GM18508 (cell line): ENCODE measurements around the gene ACSL1.
A peak's percentile ranks its signal among the peaks of the same experiment; 100 is the strongest.

Experiments used
- ATAC-seq: cut with Tn5 transposase; IDR thresholded peaks from one replicate; pipeline ENCODE4 v1.9.1; 2021; ENCODE audit warnings: moderate number of reproducible peaks; ENCODE audit not compliant: insufficient read depth, unreplicated experiment

Gene ACSL1, protein sequence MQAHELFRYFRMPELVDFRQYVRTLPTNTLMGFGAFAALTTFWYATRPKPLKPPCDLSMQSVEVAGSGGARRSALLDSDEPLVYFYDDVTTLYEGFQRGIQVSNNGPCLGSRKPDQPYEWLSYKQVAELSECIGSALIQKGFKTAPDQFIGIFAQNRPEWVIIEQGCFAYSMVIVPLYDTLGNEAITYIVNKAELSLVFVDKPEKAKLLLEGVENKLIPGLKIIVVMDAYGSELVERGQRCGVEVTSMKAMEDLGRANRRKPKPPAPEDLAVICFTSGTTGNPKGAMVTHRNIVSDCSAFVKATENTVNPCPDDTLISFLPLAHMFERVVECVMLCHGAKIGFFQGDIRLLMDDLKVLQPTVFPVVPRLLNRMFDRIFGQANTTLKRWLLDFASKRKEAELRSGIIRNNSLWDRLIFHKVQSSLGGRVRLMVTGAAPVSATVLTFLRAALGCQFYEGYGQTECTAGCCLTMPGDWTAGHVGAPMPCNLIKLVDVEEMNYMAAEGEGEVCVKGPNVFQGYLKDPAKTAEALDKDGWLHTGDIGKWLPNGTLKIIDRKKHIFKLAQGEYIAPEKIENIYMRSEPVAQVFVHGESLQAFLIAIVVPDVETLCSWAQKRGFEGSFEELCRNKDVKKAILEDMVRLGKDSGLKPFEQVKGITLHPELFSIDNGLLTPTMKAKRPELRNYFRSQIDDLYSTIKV

DNA sequence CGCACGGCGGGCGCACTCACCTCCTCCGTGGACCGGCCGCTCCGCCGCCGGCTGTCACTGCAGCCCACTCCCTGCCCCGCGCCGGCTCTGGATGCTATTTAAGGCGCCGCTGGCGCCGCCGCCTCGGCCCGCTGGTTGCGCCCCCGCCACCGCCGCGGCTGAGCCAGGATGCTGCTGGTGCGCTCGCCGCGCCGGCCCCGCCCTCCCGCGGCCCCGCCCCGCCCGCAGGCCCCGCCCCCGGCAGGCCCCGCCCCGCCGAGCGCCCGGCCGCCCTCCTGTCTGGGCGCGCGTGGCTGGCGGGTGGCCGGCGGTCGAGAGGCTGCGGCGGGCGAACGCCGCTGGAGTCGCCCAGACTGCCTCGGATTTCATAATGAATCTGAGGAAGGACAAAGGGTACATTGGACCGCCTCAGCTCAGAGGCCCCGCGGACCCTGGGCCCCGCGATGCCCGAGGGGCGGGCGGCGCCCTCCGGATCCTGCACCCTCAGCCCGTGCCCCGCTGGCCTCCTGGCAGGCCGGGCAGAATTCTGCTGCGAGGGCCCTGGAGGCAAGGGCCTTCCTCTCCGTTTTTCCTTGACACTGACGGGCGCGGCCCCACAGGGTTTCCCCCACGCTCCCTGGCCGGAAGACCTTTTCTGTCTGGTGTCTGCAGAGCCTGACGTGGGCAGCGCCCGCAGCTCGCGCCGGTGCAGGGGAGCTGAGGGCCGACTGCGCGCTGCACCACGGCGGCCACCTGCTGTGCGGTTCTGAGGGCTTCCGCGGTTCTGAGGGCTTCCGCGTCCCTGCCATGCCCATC is at the start of gene ACSL1:
TSS of gene ACSL1 (minus strand) at position 73 of the 795 bp plus-strand sequence. CDS start 22,454 bp downstream, outside the sequence.
- peak; percentile 30 for ATAC-seq

DNA sequence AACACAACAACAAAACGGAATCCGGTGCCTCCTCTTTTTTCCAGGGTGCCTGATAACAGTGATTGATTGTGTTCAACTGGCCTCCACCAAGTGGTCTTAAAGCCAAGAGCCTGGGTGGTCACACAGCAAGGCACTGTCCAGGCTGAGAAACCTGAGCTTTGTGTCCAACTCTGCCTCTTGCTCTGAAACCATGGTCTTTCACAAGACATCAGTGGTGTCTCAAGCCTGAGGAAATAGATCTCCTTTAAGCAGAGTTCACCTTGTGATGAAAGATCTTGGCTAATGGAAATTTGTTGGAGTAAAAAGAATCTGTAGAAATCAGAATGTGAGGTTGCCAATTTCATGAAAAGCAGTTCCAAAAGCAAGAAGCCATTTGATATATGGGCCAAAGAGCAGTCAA is 47.3 kb upstream of the ACSL1 start:
- ATAC-seq = no peak

DNA sequence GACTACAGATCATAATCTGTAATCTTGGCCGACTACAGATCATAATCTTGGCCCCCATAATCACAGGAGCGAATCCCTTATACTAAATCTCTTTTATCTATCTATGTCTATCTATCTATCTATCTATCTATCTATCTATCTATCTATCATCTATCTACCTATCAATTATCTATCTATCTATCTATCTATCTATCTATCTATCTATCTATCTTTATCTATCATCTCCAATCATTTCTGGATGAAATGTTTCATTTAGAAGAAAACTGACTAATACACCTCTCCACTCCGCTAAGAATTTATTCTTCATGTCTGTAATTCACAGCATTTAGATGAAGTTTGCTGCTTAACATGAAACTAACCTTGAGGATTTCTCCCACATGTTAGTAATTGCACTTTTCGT is 45.0 kb upstream of the ACSL1 start:
- no peak for ATAC-seq

DNA sequence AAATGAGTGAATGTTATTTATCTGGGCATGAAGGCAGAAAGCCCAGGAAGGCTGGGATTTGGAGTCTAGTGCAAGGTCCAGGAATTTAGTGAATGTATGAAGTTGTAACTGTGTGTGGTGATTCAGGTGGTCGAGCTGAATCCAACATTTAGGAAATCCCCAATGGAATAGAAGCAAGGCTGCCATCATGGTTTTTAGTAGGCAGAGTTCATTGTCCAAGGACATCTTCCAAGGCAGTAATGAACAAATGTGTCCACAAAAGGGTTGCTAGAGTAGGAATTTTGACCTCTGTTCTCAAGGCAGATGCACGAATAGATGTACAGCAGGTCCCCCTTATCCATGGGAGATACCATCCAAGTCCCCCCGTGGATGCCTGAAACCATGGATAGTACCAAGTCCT is 42.9 kb upstream of the ACSL1 start:
- ATAC-seq = no peak

DNA sequence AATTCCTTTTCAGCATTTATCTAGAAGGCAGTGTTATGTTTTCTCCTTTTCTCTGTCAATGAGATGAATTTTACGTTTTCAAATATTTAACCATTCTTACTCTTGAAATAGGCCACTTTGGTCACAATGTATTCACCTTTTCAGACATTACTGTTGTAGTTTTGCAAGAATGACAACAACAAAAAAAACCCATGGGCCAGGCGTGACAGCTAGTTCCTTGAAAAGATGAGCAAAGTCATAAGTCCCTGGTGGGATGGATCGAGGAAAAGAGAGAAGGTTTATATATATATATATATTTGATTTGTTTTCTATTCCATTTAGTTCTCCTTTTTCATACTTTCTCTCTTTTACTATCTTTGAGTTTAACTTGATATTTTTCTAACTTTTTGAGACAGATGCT is 38.1 kb upstream of the ACSL1 start:
- no peak for ATAC-seq

DNA sequence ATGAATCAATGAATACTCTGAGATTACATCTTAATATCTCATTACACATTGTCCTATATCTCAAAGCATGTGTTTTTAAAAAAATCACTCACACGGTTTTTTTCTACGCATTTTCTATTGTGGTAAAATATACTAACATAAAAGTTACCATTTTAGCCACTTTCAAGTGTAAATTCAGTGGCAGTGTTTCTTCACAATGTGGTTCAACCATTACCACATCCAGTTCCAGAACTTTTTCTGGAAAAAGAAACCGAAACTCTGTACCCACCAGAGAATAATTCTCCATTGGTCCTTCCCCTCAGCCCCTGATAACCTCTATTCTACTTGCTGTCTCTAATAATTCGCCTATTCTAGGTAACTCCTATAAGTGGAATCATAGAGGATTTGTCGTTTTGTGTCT is 35.3 kb upstream of the ACSL1 start:
- ATAC-seq = no peak

DNA sequence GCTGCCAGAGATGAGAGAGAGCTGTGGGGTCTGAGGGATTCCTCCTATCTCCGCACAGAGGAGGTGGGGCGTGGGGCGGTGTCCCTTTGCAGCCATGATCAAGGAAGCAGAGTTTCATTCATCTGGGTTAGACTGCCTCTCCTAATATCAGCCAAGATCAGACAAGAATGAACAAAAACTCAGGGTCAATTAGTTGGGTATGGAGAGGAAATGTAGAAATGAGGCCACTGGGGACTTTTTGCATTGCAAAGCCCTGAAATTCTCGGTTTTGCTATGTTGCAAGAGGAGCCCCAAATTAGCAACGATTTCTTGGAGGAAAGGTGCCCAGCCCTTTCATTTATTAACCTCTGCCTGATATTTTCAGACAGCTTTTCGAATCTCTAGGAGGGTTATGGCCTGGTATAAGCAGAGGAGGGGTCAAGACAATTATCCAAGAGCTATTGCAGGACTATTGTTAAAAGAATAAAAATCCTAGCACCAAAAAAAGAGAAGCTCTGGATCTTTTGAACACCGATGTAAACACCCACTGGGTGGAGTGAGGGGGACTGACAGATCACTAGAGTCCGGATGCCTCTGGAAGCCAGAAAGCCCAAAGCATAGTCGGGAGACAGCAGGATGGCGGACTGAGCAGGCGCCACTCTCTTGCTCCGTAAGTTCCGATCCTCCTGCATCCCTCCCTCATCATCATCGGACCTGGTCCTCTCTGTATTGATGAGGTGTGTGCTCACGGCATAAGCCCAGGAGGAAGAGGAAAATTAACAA is 34.4 kb upstream of the ACSL1 start:
- no peak for ATAC-seq

DNA sequence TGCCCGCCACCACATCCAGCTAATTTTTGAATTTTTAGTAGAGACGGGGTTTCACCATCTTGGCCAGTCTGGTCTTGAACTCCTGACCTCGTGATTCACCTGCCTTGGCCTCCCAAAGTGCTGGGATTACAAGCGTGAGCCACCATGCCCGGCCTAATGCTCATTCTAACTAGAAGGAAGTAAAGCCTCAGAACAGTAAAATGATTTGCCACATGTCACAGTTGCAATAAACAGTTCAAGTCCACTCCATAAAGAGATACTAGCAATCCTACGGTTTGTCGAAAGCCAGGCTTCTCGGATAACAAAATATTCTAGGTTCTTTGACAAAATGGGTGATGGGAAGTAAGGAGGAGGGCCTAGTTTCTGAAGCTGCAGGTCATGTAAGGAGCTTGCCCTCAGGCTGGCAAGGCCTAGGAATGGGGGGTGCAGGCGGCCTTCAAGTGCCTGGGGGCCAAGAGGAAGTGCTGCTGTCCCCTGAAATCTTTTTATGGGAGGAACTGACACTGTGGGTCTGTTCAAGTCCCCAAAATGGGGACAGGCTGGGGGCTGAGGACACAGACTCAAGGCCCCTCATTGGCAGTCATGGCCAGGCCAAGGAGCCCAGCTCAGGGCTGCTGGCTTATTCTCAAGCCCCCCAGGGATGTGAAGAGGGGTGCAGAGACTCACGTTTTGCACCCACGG is 31.8 kb upstream of the ACSL1 start:
- no peak for ATAC-seq

DNA sequence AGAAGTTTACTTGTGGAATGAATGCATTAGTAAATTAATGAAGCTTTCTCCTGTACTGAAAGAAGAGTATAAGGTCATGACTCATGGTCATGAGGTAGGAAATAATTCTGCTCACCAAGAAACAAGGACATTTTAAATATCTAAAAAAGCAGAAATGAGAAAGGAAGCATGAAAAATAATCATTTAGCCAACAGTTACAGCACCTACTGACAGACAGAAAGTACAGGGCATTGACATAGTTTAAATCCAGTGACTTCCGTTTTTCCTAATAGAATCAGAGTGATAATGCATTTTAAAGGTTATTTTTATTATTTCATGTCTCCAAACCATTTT is 30.5 kb upstream of the ACSL1 start:
- no peak for ATAC-seq

DNA sequence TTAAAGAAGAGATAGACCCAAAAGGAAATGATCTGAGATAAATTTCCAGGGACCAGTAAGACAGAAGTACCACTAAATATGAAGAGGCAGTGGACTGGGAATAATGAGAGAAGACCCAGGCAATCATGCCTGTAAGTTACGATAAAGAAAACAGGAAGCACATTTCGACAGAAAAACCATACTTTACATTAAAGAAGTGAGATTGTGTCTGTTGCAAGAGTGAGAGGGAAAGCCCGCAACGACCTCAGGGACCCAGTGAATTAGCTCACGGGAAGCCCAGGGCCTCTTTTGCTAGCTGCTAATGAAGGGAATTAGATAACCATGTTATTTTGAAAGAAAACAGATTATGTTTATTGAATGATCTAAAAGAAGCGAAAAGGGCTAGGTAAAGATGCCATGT is 28.9 kb upstream of the ACSL1 start:
- no peak for ATAC-seq

DNA sequence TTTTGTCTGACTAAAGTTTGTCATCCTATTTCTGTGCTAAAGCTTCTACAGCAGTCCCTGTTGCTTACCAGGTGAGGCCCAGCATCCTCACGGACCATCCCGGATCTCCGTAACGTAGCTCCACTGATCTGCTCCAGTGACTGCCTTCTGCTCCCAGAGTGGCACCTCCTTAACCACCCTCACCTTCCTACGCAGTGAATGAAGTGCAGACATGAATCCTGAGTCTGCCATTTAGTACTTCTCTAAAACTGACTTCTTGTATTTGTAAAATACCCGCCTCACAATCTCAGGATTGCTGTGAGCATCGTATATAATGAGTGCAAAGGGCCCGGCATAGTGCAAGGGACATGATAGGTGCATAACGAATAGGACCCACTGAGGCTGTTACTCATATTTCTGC is 27.7 kb upstream of the ACSL1 start:
- no peak for ATAC-seq

DNA sequence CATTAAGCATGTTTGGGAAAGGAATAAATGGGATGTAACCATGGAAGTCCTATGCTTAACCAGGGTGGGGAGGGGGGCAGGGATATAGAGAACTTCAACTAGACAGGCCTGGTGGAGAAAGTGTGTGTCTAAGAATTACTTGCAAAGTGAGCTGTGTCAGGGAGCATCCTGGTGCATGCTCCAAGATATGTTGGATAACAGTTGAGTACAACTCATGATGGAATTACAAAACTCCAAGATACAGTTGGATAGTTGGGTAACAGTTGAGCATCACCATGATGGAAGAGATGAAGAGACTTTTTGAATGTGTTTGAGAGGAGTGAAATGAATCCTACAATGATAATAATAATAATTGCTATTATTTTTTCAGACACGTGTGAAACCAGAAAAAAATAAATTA is 26.1 kb upstream of the ACSL1 start:
- no peak for ATAC-seq

DNA sequence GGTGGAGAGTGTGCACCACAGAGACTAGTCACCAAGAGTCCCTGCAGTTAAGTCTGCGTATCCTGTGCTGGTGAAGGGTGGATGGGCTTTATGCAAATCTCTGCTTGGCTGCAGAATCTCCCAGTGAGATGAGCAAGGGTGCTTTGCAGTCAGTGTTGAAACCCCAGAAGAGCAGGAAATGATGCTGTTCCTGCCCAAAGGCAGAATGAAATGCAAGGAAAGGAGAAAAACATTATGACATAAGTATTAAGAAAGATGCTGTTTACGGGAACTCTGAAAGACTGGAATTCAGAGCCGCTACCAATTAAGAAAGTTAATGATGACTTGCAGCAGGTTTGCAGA is 25.4 kb upstream of the ACSL1 start:
- ATAC-seq = peak; percentile 53

DNA sequence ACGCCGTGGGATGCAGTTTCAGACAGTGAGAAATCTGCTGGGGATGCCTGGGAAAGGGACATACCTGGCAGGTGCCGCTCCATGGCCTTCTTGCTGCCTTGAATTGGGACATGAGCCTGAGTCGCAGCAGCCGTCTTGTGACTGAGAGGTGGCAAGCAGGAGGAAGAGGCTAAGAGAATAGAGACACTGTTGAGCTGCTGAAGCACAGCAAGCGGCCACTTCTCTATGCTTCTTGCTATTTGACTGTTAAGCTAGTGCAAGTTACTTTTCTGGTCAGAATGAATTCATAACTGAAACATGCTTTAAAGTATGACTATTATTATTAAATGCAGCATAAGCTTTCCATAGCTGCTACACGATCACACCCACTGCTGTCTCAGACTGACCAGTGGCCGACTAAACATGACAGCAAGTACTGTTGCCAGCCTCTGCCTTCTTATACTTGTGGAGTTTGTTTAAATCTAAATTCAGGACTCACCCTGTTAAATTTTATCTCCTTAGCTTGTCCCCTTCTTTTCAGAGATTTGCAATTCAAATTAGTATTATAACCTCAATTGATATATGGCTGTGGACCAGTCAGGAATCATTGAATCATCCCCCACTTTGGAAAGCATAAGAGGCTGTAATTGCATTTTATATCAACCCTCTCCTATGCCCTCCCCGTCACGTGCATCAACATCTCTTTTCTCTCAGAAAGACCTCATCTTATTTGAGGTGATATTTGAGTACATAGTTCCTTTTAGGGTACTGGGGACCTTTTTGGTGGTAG is 24.8 kb upstream of the ACSL1 start:
- peak; percentile 18 for ATAC-seq

DNA sequence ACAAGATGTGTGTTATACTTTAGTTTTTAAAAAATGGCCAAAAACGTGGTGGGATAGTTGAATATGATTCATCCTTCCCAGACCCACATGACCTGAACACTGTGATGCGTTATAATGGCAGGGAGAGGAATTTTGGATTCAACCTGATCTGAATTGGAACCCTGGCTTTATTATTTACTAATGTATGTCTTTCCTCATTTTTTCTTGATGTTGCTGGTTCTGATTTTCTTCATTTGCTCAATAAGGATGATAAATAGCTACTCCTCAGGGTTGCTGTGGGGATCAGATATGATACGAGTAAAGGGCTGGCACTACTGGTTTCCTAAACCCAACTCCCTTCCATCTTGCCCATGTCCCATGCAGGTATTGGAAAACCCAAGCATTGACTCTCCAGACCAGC is 24.2 kb upstream of the ACSL1 start:
- no peak for ATAC-seq

DNA sequence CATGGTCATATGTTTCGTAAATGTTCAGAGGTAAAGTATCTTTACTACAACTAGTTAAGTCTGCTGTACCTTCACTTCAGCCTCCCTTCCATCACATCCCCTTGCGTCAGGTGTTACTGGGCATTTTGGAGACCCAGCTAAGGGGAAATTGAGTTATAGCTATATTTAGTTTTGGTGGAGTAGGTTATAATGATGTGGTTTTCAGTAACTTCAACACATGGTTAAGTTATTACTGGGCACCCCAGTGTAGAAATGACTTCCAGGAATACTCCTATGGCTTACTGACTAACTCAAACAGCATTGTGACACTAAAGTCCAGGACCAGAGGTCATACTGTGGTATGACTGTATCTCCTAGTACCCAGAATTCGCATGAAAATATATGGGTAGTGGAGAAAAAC is 23.4 kb upstream of the ACSL1 start:
- ATAC-seq = peak; percentile 39

DNA sequence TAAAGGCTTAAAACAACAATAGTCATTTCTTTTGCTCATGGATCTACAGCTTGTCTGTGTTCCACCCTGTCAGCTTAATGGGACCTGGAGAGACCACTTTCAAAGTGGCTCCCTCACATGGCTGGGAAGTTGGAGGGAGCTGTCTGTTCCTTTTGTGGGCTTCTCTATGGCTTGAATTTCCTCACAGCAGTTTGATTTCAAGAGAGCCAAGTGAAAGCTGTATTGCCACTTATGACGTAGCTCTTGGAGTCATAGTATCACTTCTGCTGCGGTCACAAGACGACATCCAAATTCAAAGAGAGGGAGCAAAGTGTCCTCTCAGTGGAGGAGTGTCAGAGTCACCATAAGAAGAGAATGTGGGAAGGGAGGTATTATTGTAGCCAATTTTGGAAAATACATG is 22.7 kb upstream of the ACSL1 start:
- ATAC-seq = peak; percentile 28

DNA sequence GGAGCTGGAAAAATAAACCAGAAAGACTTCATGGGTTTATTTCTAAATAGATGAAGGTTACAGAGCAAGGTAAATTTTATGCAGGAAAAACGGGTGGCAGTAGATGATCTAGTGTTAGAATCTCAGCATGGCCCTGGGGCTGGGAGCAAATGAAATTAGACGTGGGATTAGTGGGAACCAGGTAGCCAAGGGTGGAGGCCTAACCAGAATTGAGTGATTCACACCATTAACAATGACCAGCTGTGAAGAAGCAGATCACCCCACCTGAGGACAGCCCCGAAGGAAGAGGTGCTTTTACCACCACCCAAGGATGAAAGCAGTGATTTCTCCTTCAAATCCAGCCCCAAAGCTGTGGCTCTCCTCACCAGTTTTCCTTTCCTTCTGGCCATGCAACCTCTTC is 20.8 kb upstream of the ACSL1 start:
- ATAC-seq = no peak

DNA sequence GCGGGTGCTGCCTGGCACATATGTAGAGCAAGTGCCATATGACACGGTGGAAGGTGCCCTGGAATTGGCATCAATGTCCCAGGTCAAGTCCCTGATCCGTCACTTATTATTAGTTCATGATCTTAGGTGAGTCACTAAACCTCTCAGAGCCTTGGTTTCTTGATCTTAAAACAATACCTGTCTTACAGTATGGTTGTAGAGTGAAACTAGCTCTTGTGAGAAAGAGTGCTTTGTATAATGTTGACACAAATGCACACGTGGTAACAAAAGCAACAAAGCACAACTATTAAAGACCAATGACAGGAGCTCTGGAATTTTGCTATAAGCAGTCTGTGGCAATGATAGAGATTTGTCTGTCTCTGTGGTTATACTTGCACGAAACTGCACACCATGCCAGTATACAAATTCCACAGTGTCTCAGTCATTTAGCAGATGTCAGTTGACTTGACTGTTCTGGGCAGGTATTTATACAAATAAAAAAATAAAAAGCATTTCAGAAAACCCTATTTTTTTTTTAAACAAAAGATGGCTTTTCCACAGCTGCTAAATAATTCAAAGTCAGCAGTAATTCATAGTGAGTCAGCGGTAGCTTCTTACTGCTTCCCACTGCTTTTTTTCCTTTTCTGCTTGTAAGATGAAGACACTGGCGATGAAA is 19.7 kb upstream of the ACSL1 start:
- no peak for ATAC-seq
